Mesenchymal stem cell (in vitro differentiated cells and primary cell): ENCODE measurements around the gene PHF8.

Experiments
- DNase-seq: peaks from one replicate; pipeline ENCODE4 v3.0.0-alpha.2; 2013
- H2AFZ ChIP-seq: one replicate; pipeline ENCODE4 v1.6.1; 2013; ENCODE audit warnings: low read depth, mild to moderate bottlenecking, control low read depth, inconsistent platforms, low read length, moderate library complexity
- H2AK5ac ChIP-seq: 2 replicates; pipeline ENCODE4 v1.6.1; 2013; ENCODE audit warnings: low read length, moderate library complexity, mild to moderate bottlenecking, inconsistent platforms; ENCODE audit not compliant: severe bottlenecking
- H2BK120ac ChIP-seq: one replicate; pipeline ENCODE4 v1.6.1; 2013; ENCODE audit warnings: low read depth, mild to moderate bottlenecking, inconsistent platforms, low read length, moderate library complexity
- H2BK12ac ChIP-seq, 2 experiments: one replicate each; pipeline ENCODE4 v1.6.1; 2013; ENCODE audit warnings: inconsistent platforms in 2 of 2, low read length in 2 of 2, mild to moderate bottlenecking in 2 of 2, moderate library complexity in 2 of 2, control low read depth in 1 of 2
- H2BK15ac ChIP-seq: one replicate; pipeline ENCODE4 v1.6.1; 2013; ENCODE audit warnings: mild to moderate bottlenecking, low read depth, inconsistent platforms; ENCODE audit not compliant: poor library complexity, severe bottlenecking
- H2BK5ac ChIP-seq: 2 replicates; pipeline ENCODE4 v1.6.1; 2013; ENCODE audit warnings: low read depth, mild to moderate bottlenecking, low read length, control low read depth, inconsistent platforms; ENCODE audit not compliant: poor library complexity, severe bottlenecking
- H3K14ac ChIP-seq, 2 experiments: one replicate each; pipeline ENCODE4 v1.6.1; 2013; ENCODE audit warnings: inconsistent platforms in 2 of 2, low read length in 2 of 2, control low read depth in 1 of 2, mild to moderate bottlenecking in 1 of 2, moderate library complexity in 1 of 2
- H3K18ac ChIP-seq, 2 experiments: one replicate each; pipeline ENCODE4 v1.6.1; 2013; ENCODE audit warnings: inconsistent platforms in 2 of 2, low read length in 2 of 2, control low read depth in 1 of 2, low read depth in 1 of 2, mild to moderate bottlenecking in 1 of 2
- H3K23ac ChIP-seq, 2 experiments: one replicate each; pipeline ENCODE4 v1.6.1; 2013; ENCODE audit warnings: inconsistent platforms in 2 of 2, low read length in 2 of 2, mild to moderate bottlenecking in 2 of 2, moderate library complexity in 2 of 2, control low read depth in 1 of 2
- H3K27ac ChIP-seq: 2 replicates; pipeline ENCODE4 v1.5.1; 2013; ENCODE audit warnings: mild to moderate bottlenecking, moderate library complexity, low read length, control low read depth, inconsistent platforms; ENCODE audit not compliant: poor library complexity, severe bottlenecking
- H3K27me3 ChIP-seq, 2 experiments: 2 replicates each; pipeline versions ENCODE4 v1.6.1 to v1.7.0; 2013; ENCODE audit warnings: low read length in 2 of 2, mild to moderate bottlenecking in 2 of 2, moderate library complexity in 2 of 2, control low read depth in 1 of 2, inconsistent platforms in 1 of 2; ENCODE audit not compliant: control insufficient read depth in 1 of 2, insufficient read depth in 1 of 2
- H3K36me3 ChIP-seq, 2 experiments: 2 replicates each; pipeline versions ENCODE4 v1.6.1 to v1.7.0; 2013; ENCODE audit warnings: low read length in 2 of 2, control low read depth in 1 of 2, inconsistent platforms in 1 of 2, low read depth in 1 of 2, mild to moderate bottlenecking in 1 of 2; ENCODE audit not compliant: insufficient read depth in 2 of 2, control insufficient read depth in 1 of 2
- H3K4ac ChIP-seq, 2 experiments: one replicate each; pipeline ENCODE4 v1.6.1; 2013; ENCODE audit warnings: inconsistent platforms in 2 of 2, low read length in 2 of 2, mild to moderate bottlenecking in 2 of 2, moderate library complexity in 2 of 2, control low read depth in 1 of 2, low read depth in 1 of 2
- H3K4me1 ChIP-seq: 2 replicates; pipeline ENCODE4 v1.6.1; 2013; ENCODE audit warnings: low read depth, low read length, control low read depth; ENCODE audit not compliant: control insufficient read depth, insufficient read depth
- H3K4me2 ChIP-seq: 2 replicates; pipeline ENCODE4 v1.6.1; 2013; ENCODE audit warnings: low read length, mild to moderate bottlenecking, inconsistent platforms; ENCODE audit not compliant: poor library complexity, severe bottlenecking
- H3K4me3 ChIP-seq, 2 experiments: 2 replicates each; pipeline versions ENCODE4 v1.5.1 to v1.7.0; 2013; ENCODE audit warnings: low read length in 2 of 2, mild to moderate bottlenecking in 2 of 2, control low read depth in 1 of 2, low read depth in 1 of 2; ENCODE audit not compliant: insufficient read depth in 1 of 2
- H3K79me1 ChIP-seq: replicated peaks from 2 replicates; pipeline ENCODE4 v1.6.1; 2013; ENCODE audit warnings: mild to moderate bottlenecking, control low read depth, low read length, inconsistent platforms; ENCODE audit not compliant: poor library complexity, severe bottlenecking
- H3K9ac ChIP-seq: 2 replicates; pipeline ENCODE4 v1.7.0; 2013; ENCODE audit warnings: mild to moderate bottlenecking, low read length, moderate library complexity
- H3K9me3 ChIP-seq: 2 replicates; pipeline ENCODE4 v1.7.0; 2013; ENCODE audit warnings: mild to moderate bottlenecking, low read length; ENCODE audit not compliant: control insufficient read depth
- H4K8ac ChIP-seq: one replicate; pipeline ENCODE4 v1.6.1; 2013; ENCODE audit warnings: inconsistent platforms, mild to moderate bottlenecking, low read length, moderate library complexity
- H4K91ac ChIP-seq: one replicate; pipeline ENCODE4 v1.6.1; 2013; ENCODE audit warnings: mild to moderate bottlenecking, low read length, inconsistent platforms
- WGBS: methylation state at CpG from one replicate; pipeline ENCODE4 v1.1.7; 2013; ENCODE audit warnings: mixed read lengths; 5-methylcytosine and 5-hydroxymethylcytosine counted together
- small RNA-seq: library from polyadenylated mRNA; stranded (forward); fragments of <200 nt; extraction: miRNeasy Mini kit (QIAGEN cat#:217004); gene quantifications from one replicate; pipeline ENCODE3, GENCODE V24; 2013; ENCODE audit warnings: low read depth

Gene PHF8

GRCh38 chrX:53918702-53919101 is 125.6 kb downstream of the PHF8 start:
- H2BK5ac ChIP-seq = no peak overlapping the region
- no peaks in the 10 kb centered on the region for H3K79me1 ChIP-seq
- no peak overlapping the region for H2AFZ ChIP-seq
- no peak overlapping the region for H3K4ac ChIP-seq
- H3K27me3 ChIP-seq = peaks cover 0 to 18% of the 10 kb centered on the region in 2 experiments
- no peak overlapping the region for H2BK12ac ChIP-seq
- H2BK120ac ChIP-seq = no peak overlapping the region
- H3K36me3 ChIP-seq = no peaks in the 10 kb centered on the region
- no peak overlapping the region for H4K8ac ChIP-seq
- no peak overlapping the region for H4K91ac ChIP-seq
- no peak overlapping the region for H3K9ac ChIP-seq
- no peak overlapping the region for H3K4me2 ChIP-seq
- H3K4me3 ChIP-seq = no peak overlapping the region
- H3K18ac ChIP-seq = no peak overlapping the region
- no peak overlapping the region for H2BK15ac ChIP-seq
- no peak overlapping the region for H2AK5ac ChIP-seq
- H3K23ac ChIP-seq = no peak overlapping the region
- H3K14ac ChIP-seq = no peak overlapping the region
- no peaks in the 10 kb centered on the region for H3K9me3 ChIP-seq
- no peak for DNase-seq
- H3K4me1 ChIP-seq = no peaks in the 10 kb centered on the region
- H3K27ac ChIP-seq = no peak overlapping the region

- no peak overlapping the region for H3K14ac ChIP-seq
- no peak overlapping the region for H3K23ac ChIP-seq
- H2BK15ac ChIP-seq = no peak overlapping the region
- no peak overlapping the region for H3K18ac ChIP-seq
- no peak overlapping the region for H3K27ac ChIP-seq
- H4K8ac ChIP-seq = no peak overlapping the region
- no peak overlapping the region for H2BK12ac ChIP-seq
- no peak overlapping the region for H3K4me3 ChIP-seq
- no peaks in the 10 kb centered on the region for H3K79me1 ChIP-seq
- no peak overlapping the region for H2AFZ ChIP-seq
- no peak overlapping the region for H3K4me2 ChIP-seq
- no peaks in the 10 kb centered on the region for H3K36me3 ChIP-seq
- no peak overlapping the region for H2BK5ac ChIP-seq
- no peak overlapping the region for H2BK120ac ChIP-seq
- no peak overlapping the region for H4K91ac ChIP-seq
- no peaks in the 10 kb centered on the region for H3K27me3 ChIP-seq
- no peaks in the 10 kb centered on the region for H3K4me1 ChIP-seq
- no peak for DNase-seq
- 84% methylated on average over 5 of the region's 5 CpGs for WGBS
- no peak overlapping the region for H2AK5ac ChIP-seq
- peaks cover 11% of the 10 kb centered on the region for H3K9me3 ChIP-seq
- no peak overlapping the region for H3K9ac ChIP-seq
- H3K4ac ChIP-seq = no peak overlapping the region
These were observed 143.7 kb downstream of the PHF8 start for GRCh38 chrX:53900623-53901022.

GRCh38 chrX:53895270-53895669 is 149.0 kb downstream of the PHF8 start:
- no peak overlapping the region for H3K4me3 ChIP-seq
- no peak overlapping the region for H2AK5ac ChIP-seq
- H3K4me2 ChIP-seq = no peak overlapping the region
- no peak overlapping the region for H3K18ac ChIP-seq
- no peak overlapping the region for H3K27ac ChIP-seq
- H2BK12ac ChIP-seq = no peak overlapping the region
- H3K4ac ChIP-seq = no peak overlapping the region
- H3K9me3 ChIP-seq = peaks cover 11% of the 10 kb centered on the region
- H3K9ac ChIP-seq = no peak overlapping the region
- H4K91ac ChIP-seq = no peak overlapping the region
- no peaks in the 10 kb centered on the region for H3K4me1 ChIP-seq
- H3K27me3 ChIP-seq = no peaks in the 10 kb centered on the region
- WGBS = 82% methylated on average over 1 of the region's 3 CpGs
- H3K14ac ChIP-seq = no peak overlapping the region
- H4K8ac ChIP-seq = no peak overlapping the region
- no peak overlapping the region for H2BK15ac ChIP-seq
- DNase-seq = no peak
- H3K79me1 ChIP-seq = no peaks in the 10 kb centered on the region
- H3K23ac ChIP-seq = no peak overlapping the region
- no peak overlapping the region for H2BK5ac ChIP-seq
- H3K36me3 ChIP-seq = no peaks in the 10 kb centered on the region
- no peak overlapping the region for H2BK120ac ChIP-seq
- no peak overlapping the region for H2AFZ ChIP-seq

Small RNA genes lying within 50 kb of the gene (small RNA-seq; reads per million reads assigned to genes)
- gene RNA5SP505 = 0.86 reads per million
